Body of pancreas (tissue), 4 donors: Measurements from ENCODE around the gene KLHDC7A. TPM values are rescaled to one million over a fixed set of nuclear protein-coding genes. Genes with fewer than 3 reads are reported as not detected.

Source experiments
- ATAC-seq: fragments of 150-250 bp; one replicate; pipeline ENCODE4 v1.9.1; 2016
- DNase-seq, 4 donors: peaks; one replicate each; pipeline ENCODE4 v3.0.0-alpha.2; 2019
- H3K27ac ChIP-seq, 4 donors: fragments of 200-600 bp; sonication (generic); 1 replicate in 3 of 4; 2 replicates in 1 of 4; pipeline versions ENCODE4 v1.5.1 to v1.6.1; 2016 to 2019; ENCODE audit warnings: mild to moderate bottlenecking in 1 of 4, mixed read lengths in 1 of 4, moderate library complexity in 1 of 4
- H3K27me3 ChIP-seq, 2 donors: fragments of 200-600 bp; sonication (generic); one replicate each; pipeline ENCODE4 v1.6.0; 2016; ENCODE audit warnings: mild to moderate bottlenecking in 1 of 2
- H3K36me3 ChIP-seq, 2 donors: fragments of 200-600 bp; sonication (generic); replicated peaks in 1 of 2; 2 replicates each; pipeline ENCODE4 v1.5.1; 2016; ENCODE audit warnings: low read depth in 2 of 2; ENCODE audit not compliant: insufficient read depth in 1 of 2
- H3K4me1 ChIP-seq: fragments of 200-600 bp; sonication (generic); one replicate; pipeline ENCODE4 v1.6.0; 2016
- H3K4me3 ChIP-seq, 2 donors: fragments of 200-600 bp; sonication (generic); 1 replicate in 1 of 2; 2 replicates in 1 of 2; pipeline ENCODE4 v1.5.1; 2016 to 2019
- H3K9me3 ChIP-seq, 3 donors: fragments of 200-600 bp; sonication (generic); 1 replicate in 2 of 3; 2 replicates in 1 of 3; pipeline ENCODE4 v1.5.1; 2016
- POLR2A ChIP-seq, 3 donors: fragments of 450-650 bp; IDR thresholded peaks; one replicate each; pipeline ENCODE4 v1.6.1; 2016; ENCODE audit warnings: antibody characterized with exemption in 3 of 3, mild to moderate bottlenecking in 2 of 3
- WGBS, 2 donors: methylation state at CpG; one replicate each; pipeline ENCODE4 v1.1.5; 2017; 5-methylcytosine and 5-hydroxymethylcytosine counted together
- intact Hi-C: fragments of 100-400 bp; cut with DNase I; formaldehyde crosslinking; loops from one replicate; pipeline ENCODE4 v1.15.1; 2023
- total RNA-seq, 2 donors: library from RNA; depleted of rRNA; stranded (reverse); fragments of >200 nt; gene quantifications; one replicate each; pipeline ENCODE4 v1.1.0, GENCODE V29; 2016
- TF ChIP-seq, protein P1 (sequence below), 7 experiments: fragments of 450-650 bp in 4 of 7; fragments of 200-600 bp in 3 of 7; sonication (generic) in 3 of 7; IDR thresholded peaks; one replicate each; pipeline ENCODE4 v1.5.1; 2016 to 2019; ENCODE audit warnings: antibody characterized with exemption in 7 of 7

Gene KLHDC7A
- total RNA-seq, 2 donors from 2014 or later: 3.6 to 5.6 TPM

DNA sequence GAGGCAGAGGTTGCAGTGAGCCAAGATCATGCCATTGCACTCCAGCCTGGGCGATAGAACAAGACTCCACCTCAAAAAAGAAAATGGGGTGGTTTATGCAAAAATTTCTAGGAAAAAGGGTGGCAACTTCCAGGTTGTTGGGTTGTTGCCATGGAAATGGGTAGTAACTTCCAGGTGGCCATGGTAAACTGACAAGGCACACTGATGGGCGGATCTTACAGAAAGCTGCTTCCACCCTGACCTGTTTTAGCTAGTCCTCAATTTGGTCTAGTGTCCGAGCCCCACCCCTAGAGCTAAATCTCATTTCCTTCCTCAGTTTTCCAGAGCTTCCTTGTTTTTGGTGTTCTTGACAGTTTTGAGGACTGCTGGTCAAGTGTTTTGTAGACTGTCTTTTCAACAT lies 13.6 kb downstream of the KLHDC7A start:
- Histone ChIP-seq H3K4me1 (no peaks in the 10 kb centered on the region), H3K36me3 (no peaks in the 10 kb centered on the region), H3K4me3 (no peak overlapping the region), H3K27me3 (no peaks in the 10 kb centered on the region), H3K9me3 (no peaks in the 10 kb centered on the region), H3K27ac (no peak overlapping the region)
- no peak for TF ChIP-seq POLR2A (IDR thresholded peaks at IDR 0.05)
- TF ChIP-seq, protein P1, sequence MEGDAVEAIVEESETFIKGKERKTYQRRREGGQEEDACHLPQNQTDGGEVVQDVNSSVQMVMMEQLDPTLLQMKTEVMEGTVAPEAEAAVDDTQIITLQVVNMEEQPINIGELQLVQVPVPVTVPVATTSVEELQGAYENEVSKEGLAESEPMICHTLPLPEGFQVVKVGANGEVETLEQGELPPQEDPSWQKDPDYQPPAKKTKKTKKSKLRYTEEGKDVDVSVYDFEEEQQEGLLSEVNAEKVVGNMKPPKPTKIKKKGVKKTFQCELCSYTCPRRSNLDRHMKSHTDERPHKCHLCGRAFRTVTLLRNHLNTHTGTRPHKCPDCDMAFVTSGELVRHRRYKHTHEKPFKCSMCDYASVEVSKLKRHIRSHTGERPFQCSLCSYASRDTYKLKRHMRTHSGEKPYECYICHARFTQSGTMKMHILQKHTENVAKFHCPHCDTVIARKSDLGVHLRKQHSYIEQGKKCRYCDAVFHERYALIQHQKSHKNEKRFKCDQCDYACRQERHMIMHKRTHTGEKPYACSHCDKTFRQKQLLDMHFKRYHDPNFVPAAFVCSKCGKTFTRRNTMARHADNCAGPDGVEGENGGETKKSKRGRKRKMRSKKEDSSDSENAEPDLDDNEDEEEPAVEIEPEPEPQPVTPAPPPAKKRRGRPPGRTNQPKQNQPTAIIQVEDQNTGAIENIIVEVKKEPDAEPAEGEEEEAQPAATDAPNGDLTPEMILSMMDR (IDR thresholded peaks at IDR 0.05): no peak
- ATAC-seq: no peak
- DNase-seq: no peak
- WGBS, 2 donors: 67 to 76% methylated on average over 3 of the region's 3 CpGs
- intact Hi-C loops: no loop called here

DNA sequence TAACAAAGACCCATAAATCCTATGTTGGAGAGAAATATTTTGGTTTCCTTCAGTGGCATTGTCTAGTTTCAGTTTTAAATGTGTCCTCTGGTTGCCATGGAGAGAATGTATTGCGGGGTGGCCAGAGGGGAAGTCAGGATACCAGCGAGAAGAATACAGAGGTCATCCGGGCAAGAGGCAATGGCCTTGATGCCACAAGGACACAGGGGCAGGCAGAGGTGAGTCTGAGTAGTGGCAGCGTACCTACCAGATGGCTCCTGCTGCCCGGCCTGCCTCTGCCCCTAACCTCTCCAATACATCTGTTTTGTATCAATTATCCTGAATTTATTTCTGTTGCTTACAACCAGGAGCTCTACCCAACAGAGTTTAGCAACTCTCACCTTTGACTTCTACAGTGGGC lies 14.9 kb downstream of the KLHDC7A start:
- Histone ChIP-seq H3K27ac (no peak overlapping the region), H3K9me3 (no peaks in the 10 kb centered on the region), H3K27me3 (no peaks in the 10 kb centered on the region), H3K4me1 (no peaks in the 10 kb centered on the region), H3K36me3 (no peaks in the 10 kb centered on the region), H3K4me3 (no peak overlapping the region)
- intact Hi-C loops: no loop called here
- ATAC-seq: no peak
- DNase-seq: no peak
- TF ChIP-seq, protein P1 (IDR thresholded peaks at IDR 0.05): no peak
- TF ChIP-seq POLR2A (IDR thresholded peaks at IDR 0.05): no peak
- 84 to 89% methylated on average over 5 of the region's 5 CpGs for WGBS, 2 donors

DNA sequence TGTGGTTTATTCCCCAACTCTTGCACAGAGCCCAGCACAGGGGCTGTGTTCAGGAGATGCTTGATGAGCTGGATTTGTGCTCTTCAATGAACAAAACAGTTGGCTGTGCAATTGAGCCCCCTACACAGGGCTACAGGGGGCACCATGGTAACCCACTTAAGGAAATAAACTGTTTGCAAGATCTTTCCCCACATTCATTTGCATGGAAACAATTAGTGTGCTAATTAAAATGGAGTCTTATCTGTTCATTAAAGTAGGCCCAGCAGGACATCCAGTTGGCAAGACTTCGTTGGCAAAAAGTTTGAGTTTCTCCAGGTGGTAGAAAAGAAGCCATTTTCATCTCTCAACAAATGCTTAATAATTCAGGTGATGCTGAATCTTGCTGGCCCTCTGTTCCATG lies 15.3 kb downstream of the KLHDC7A start:
- H3K27ac ChIP-seq: no peak overlapping the region
- H3K4me3 ChIP-seq: no peak overlapping the region
- no peaks in the 10 kb centered on the region for H3K4me1 ChIP-seq
- H3K27me3 ChIP-seq: no peaks in the 10 kb centered on the region
- no peak for DNase-seq
- no peak for ATAC-seq
- TF ChIP-seq, protein P1 (IDR thresholded peaks at IDR 0.05): no peak
- no peak for TF ChIP-seq POLR2A (IDR thresholded peaks at IDR 0.05)
- 80 to 100% methylated on average over 1 of the region's 1 CpG for WGBS, 2 donors
- H3K36me3 ChIP-seq: no peaks in the 10 kb centered on the region
- intact Hi-C loops: no loop called here
- H3K9me3 ChIP-seq: no peaks in the 10 kb centered on the region

DNA sequence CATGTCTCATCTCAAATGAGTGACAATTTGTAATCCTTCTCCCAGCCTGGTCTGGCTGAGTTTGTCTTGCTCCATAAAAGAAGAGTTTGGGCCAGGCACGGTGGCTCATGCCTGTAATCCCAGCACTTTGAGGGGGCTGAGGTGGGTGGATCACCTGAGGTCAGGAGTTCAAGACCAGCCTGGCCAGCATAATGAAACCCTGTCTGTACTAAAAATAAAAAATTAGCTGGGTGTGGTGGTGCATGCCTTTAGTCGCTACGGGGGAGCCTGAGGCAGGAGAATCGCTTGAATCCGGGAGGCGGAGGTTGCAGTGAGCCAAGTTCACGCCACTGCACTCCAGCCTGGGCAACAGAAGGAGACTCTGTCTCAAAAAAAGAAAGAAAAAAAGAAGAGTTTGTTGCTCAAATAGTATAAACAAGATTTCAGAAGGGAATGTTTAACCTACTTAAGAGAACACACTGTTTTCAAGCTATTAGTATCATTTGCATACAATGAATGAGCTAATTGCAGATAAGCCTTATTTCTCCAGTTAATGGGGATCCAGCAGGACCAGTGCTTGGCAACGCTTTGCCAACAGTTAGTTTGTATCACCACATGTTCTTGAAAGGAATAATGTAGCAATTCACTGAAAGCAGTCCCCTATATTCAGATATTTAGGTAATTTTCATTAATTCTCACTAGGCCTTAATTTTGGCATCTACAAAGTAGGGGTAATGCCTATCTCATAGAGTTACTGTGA lies 15.9 kb downstream of the KLHDC7A start:
- 85 to 92% methylated on average over 8 of the region's 8 CpGs for WGBS, 2 donors
- Histone ChIP-seq H3K4me3 (no peak overlapping the region), H3K4me1 (no peaks in the 10 kb centered on the region), H3K27me3 (no peaks in the 10 kb centered on the region), H3K27ac (no peak overlapping the region), H3K9me3 (no peaks in the 10 kb centered on the region), H3K36me3 (no peaks in the 10 kb centered on the region)
- intact Hi-C loops: no loop called here
- DNase-seq (no peak), ATAC-seq (no peak)
- TF ChIP-seq, protein P1 (IDR thresholded peaks at IDR 0.05): no peak
- TF ChIP-seq POLR2A (IDR thresholded peaks at IDR 0.05): no peak

DNA sequence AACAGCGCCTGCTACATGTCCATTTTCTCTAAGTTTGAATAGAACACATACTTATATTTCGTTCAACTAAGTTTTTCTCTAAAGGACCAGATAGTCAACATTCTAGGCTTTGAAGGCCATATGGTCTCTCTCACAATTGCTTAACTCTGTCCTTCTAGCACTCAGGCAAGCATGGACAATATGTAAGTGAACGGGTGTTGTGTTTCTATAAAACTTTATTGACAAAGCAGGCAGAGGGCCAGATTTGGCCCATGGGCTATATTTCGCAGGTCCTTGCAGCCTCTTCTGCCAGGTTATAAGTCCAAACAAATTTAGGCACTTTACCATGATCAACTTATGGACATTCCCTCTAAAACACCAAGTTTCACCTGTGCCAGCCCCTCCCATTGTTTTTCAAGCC lies 21.1 kb downstream of the KLHDC7A start:
- Histone ChIP-seq H3K9me3 (no peaks in the 10 kb centered on the region), H3K27ac (no peak overlapping the region), H3K27me3 (no peaks in the 10 kb centered on the region), H3K36me3 (no peaks in the 10 kb centered on the region), H3K4me3 (no peak overlapping the region), H3K4me1 (no peaks in the 10 kb centered on the region)
- DNase-seq (no peak), ATAC-seq (no peak)
- no peak for TF ChIP-seq POLR2A (IDR thresholded peaks at IDR 0.05)
- TF ChIP-seq, protein P1 (IDR thresholded peaks at IDR 0.05): no peak
- WGBS, 2 donors: 94 to 95% methylated on average over 4 of the region's 4 CpGs
- intact Hi-C loops: no loop called here
